HepG2 (cell line): ENCODE data around the gene CYP20A1. TPM values are rescaled to one million over a fixed set of nuclear protein-coding genes. Genes with fewer than 3 reads are reported as not detected.

ENCODE experiments used
- ATAC-seq: fragments of 200-7000 bp; cut with Tn5 transposase; 3 replicates; pipeline ENCODE4 v1.9.1; 2020; ENCODE audit warnings: mild to moderate bottlenecking, moderate library complexity
- BruUV-seq: library from RNA; stranded (reverse); fragments of 400-500 nt; replicated peaks from 2 replicates; lab custom pipeline; 2021; lab: Mats Ljungman, UMichigan
- CTCF ChIA-PET: fragments of 300-600 bp; formaldehyde crosslinking; extraction: SDS; loops from one replicate; lab custom pipeline; 2021; ENCODE audit warnings: low total read pairs, inconsistent platforms, low intra/inter-chr PET ratio; lab: Yijun Ruan, JAX
- POLR2A ChIA-PET: fragments of 350-600 bp; sonication (Branson Sonifier 250); formaldehyde crosslinking; loops from one replicate; lab custom pipeline; 2020; ENCODE audit warnings: antibody characterized with exemption, inconsistent platforms; lab: Yijun Ruan, JAX
- DNase-seq: peaks from one replicate; pipeline ENCODE4 v3.0.0-alpha.2; 2015; ENCODE audit warnings: low spot score
- FAIRE-seq: peaks from 3 replicates; lab custom pipeline; 2011; peaks lifted over from hg19 to GRCh38; lab: Jason Lieb, UNC
- H2AFZ ChIP-seq: one replicate; pipeline ENCODE4 v1.6.1; 2011; ENCODE audit warnings: low read length, inconsistent platforms
- H3K27ac ChIP-seq: fragments of 300-600 bp; 3 replicates; pipeline ENCODE4 v1.8.0; 2011; ENCODE audit warnings: mixed run types, mild to moderate bottlenecking, mixed read lengths, low read length, inconsistent platforms; ENCODE audit not compliant: insufficient read depth; ENCODE audit errors: extremely low read length
- H3K27me3 ChIP-seq, 2 experiments: fragments of 200-600 bp in 1 of 2; 2 replicates in 1 of 2; 3 replicates in 1 of 2; pipeline versions ENCODE4 v1.6.0 to v1.8.0; 2011; ENCODE audit warnings: low read length in 2 of 2, mild to moderate bottlenecking in 2 of 2, moderate library complexity in 2 of 2, inconsistent platforms in 1 of 2; ENCODE audit not compliant: insufficient read depth in 2 of 2, control insufficient read depth in 1 of 2
- H3K36me3 ChIP-seq, 2 experiments: fragments of 200-600 bp in 1 of 2; replicated peaks in 1 of 2; 2 replicates in 1 of 2; 3 replicates in 1 of 2; pipeline versions ENCODE4 v1.5.1 to v1.8.0; 2011; ENCODE audit warnings: low read length in 2 of 2, inconsistent platforms in 1 of 2; ENCODE audit not compliant: insufficient read depth in 2 of 2, control insufficient read depth in 1 of 2
- H3K4me1 ChIP-seq: 2 replicates; pipeline ENCODE4 v1.5.1; 2012; ENCODE audit warnings: low read length, inconsistent platforms; ENCODE audit not compliant: insufficient read depth
- H3K4me2 ChIP-seq: 2 replicates; pipeline ENCODE4 v1.6.0; 2011; ENCODE audit warnings: low read depth, low read length, inconsistent platforms
- H3K4me3 ChIP-seq, 3 experiments: fragments of 200-600 bp in 1 of 3; sonication (generic), shearing (Covaris generic) in 1 of 3; replicated peaks in 1 of 3; 2 replicates each; pipeline ENCODE4 v1.5.1; 2011 to 2016; ENCODE audit warnings: low read length in 3 of 3, inconsistent platforms in 2 of 3, low read depth in 2 of 3, mild to moderate bottlenecking in 2 of 3, control low read depth in 1 of 3, mixed read lengths in 1 of 3; ENCODE audit not compliant: insufficient read depth in 1 of 3
- H3K79me2 ChIP-seq: one replicate; pipeline ENCODE4 v1.6.1; 2011; ENCODE audit warnings: low read length, inconsistent platforms; ENCODE audit not compliant: insufficient read depth
- H3K9ac ChIP-seq: 2 replicates; pipeline ENCODE4 v1.6.0; 2011; ENCODE audit warnings: mild to moderate bottlenecking, low read depth, low read length, inconsistent platforms; ENCODE audit not compliant: insufficient read depth
- H3K9me3 ChIP-seq: 2 replicates; pipeline ENCODE4 v1.5.1; 2012; ENCODE audit warnings: mild to moderate bottlenecking, low read length
- H4K20me1 ChIP-seq: 2 replicates; pipeline ENCODE4 v1.6.0; 2011; ENCODE audit warnings: inconsistent platforms, mild to moderate bottlenecking, low read length, moderate library complexity; ENCODE audit not compliant: insufficient read depth
- BORCS8-MEF2B ChIP-seq: sonication (generic); formaldehyde crosslinking; IDR thresholded peaks from 2 replicates; pipeline ENCODE4 v1.8.0; 2022; ENCODE audit warnings: mild to moderate bottlenecking, missing genetic modification reagents
- CAMTA2 ChIP-seq: sonication (generic); formaldehyde crosslinking; IDR thresholded peaks from 2 replicates; pipeline ENCODE4 v1.4.0; 2020; ENCODE audit warnings: mild to moderate bottlenecking, missing genetic modification reagents, borderline replicate concordance
- CBX1 ChIP-seq: IDR thresholded peaks from one replicate; pipeline ENCODE4 v1.6.1; 2016; ENCODE audit warnings: antibody characterized with exemption, low read depth
- ETS1 ChIP-seq: sonication (generic); formaldehyde crosslinking; IDR thresholded peaks from 2 replicates; pipeline ENCODE4 v1.4.0; 2020; ENCODE audit warnings: missing genetic modification reagents
- GFI1 ChIP-seq: sonication (generic); formaldehyde crosslinking; IDR thresholded peaks from 2 replicates; pipeline ENCODE4 v1.5.0; 2020; ENCODE audit warnings: missing genetic modification reagents, mild to moderate bottlenecking, borderline replicate concordance
- KMT2A ChIP-seq: sonication (generic); formaldehyde crosslinking; IDR thresholded peaks from 2 replicates; pipeline ENCODE4 v1.4.0; 2020; ENCODE audit warnings: missing genetic modification reagents
- PBX2 ChIP-seq: IDR thresholded peaks from 2 replicates; pipeline ENCODE4 v1.6.1; 2016; ENCODE audit warnings: control low read depth
- PRMT3 ChIP-seq: sonication (generic); formaldehyde crosslinking; IDR thresholded peaks from 2 replicates; pipeline ENCODE4 v1.8.1; 2022; ENCODE audit warnings: low read depth, mild to moderate bottlenecking, moderate library complexity, missing genetic modification reagents, borderline replicate concordance
- SMAD1 ChIP-seq: sonication (generic); formaldehyde crosslinking; IDR thresholded peaks from 2 replicates; pipeline ENCODE4 v1.4.0; 2020; ENCODE audit warnings: missing genetic modification reagents, low read depth, mild to moderate bottlenecking, borderline replicate concordance
- ZBTB25 ChIP-seq: IDR thresholded peaks from 2 replicates; pipeline ENCODE4 v1.6.1; 2018; ENCODE audit warnings: missing genetic modification reagents
- ZFP36L1 ChIP-seq: sonication (generic); formaldehyde crosslinking; IDR thresholded peaks from 2 replicates; pipeline ENCODE4 v1.8.0; 2022; ENCODE audit warnings: mild to moderate bottlenecking, missing genetic modification reagents, moderate library complexity
- ZKSCAN5 ChIP-seq: sonication (generic); formaldehyde crosslinking; IDR thresholded peaks from 2 replicates; pipeline ENCODE4 v1.5.1; 2020; ENCODE audit warnings: mild to moderate bottlenecking, missing genetic modification reagents
- ZNF337 ChIP-seq: sonication (generic); formaldehyde crosslinking; IDR thresholded peaks from 2 replicates; pipeline ENCODE4 v1.5.1; 2020; ENCODE audit warnings: missing genetic modification reagents, low read depth, mild to moderate bottlenecking, borderline replicate concordance
- ZNF34 ChIP-seq: sonication (generic); formaldehyde crosslinking; IDR thresholded peaks from 2 replicates; pipeline ENCODE4 v1.4.0; 2020; ENCODE audit warnings: mild to moderate bottlenecking, missing genetic modification reagents, borderline replicate concordance
- WGBS: methylation state at CpG from one replicate; pipeline ENCODE4 v1.1.6; 2017; ENCODE audit warnings: low lambda C conversion rate; 5-methylcytosine and 5-hydroxymethylcytosine counted together
- in situ Hi-C: cut with HindIII; loops from 2 replicates; pipeline ENCODE4 v1.10.0; 2017; ENCODE audit warnings: low pct_unique_long_range_greater_than_20kb; ENCODE audit not compliant: extremely low pct_ligation_motif_present
- intact Hi-C: fragments of 100-400 bp; cut with micrococcal nuclease; formaldehyde crosslinking; loops from one replicate; pipeline ENCODE4 v1.10.0; 2022; ENCODE audit not compliant: unreplicated experiment
- polyA plus RNA-seq, 8 experiments: library from polyadenylated mRNA; depleted of rRNA in 3 of 8; stranded (reverse) in 7 of 8; unstranded in 1 of 8; fragments of >200 nt; fragmentation: Illumina TruSeq in 4 of 8; extraction: Trizol in 4 of 8; gene quantifications; 2 replicates each; pipeline versions ENCODE4 v1.2.1 to v1.2.3, GENCODE V29; 2011 to 2016; ENCODE audit warnings: low read depth in 4 of 8, missing spikeins in 1 of 8, mixed read lengths in 1 of 8; ENCODE audit not compliant: insufficient read depth in 1 of 8
- total RNA-seq, 5 experiments: library from RNA; depleted of rRNA; stranded (reverse); fragments of >200 nt; fragmentation: Illumina TruSeq; extraction: Trizol; gene quantifications; 2 replicates each; pipeline ENCODE4 v1.2.3, GENCODE V29; 2016; ENCODE audit warnings: low read depth in 1 of 5

Gene CYP20A1
- total and polyA plus RNA-seq, 2 of the 13 experiments (the other 11 are each of a cell fraction or from before 2014, with no cell fraction given): 9.6 to 35.3 TPM

- intact Hi-C loops (no loop called here), in situ Hi-C loops (no loop called here)
- Histone ChIP-seq H3K36me3 (peaks cover 6 to 10% of the 10 kb centered on the region in 2 experiments; a peak in 3 of 5 replicates), H3K27ac (no peak overlapping the region), H4K20me1 (no peaks in the 10 kb centered on the region), H3K4me3 (no peak overlapping the region), H3K9ac (no peak overlapping the region), H3K4me1 (no peaks in the 10 kb centered on the region), H3K9me3 (no peaks in the 10 kb centered on the region), H3K27me3 (no peaks in the 10 kb centered on the region), H2AFZ (no peak overlapping the region), H3K79me2 (peaks cover 53% of the 10 kb centered on the region), H3K4me2 (no peak overlapping the region)
- WGBS: 98% methylated on average over 4 of the region's 4 CpGs
- TF ChIP-seq CBX1 (no peak), ZFP36L1 (no peak), ETS1 (CRISPR knock-in tag) (no peak), ZNF337 (CRISPR knock-in tag) (no peak), PRMT3 (CRISPR knock-in tag) (no peak), ZBTB25 (no peak), GFI1 (CRISPR knock-in tag) (no peak), CAMTA2 (no peak), PBX2 (no peak), ZNF34 (no peak), ZKSCAN5 (CRISPR knock-in tag) (no peak), KMT2A (CRISPR knock-in tag) (no peak), BORCS8-MEF2B (CRISPR knock-in tag) (no peak), SMAD1 (CRISPR knock-in tag) (no peak)
- no peak for FAIRE-seq
- ATAC-seq: no peak
- ChIA-PET POLR2A (no interaction called here), CTCF (no interaction called here)
- no peak for DNase-seq
- BruUV-seq: no TSS peak
These were observed 99.5 kb downstream of the CYP20A1 start for GRCh38 chr2:203338322-203338721.
